ENCODE results near the gene S1PR5. TPM values are rescaled to one million over a fixed set of nuclear protein-coding genes. Genes with fewer than 3 reads are reported as not detected.
A peak's percentile ranks its signal among the peaks of the same experiment; 100 is the strongest.

Gene S1PR5
- total and polyA plus RNA-seq, 9 of the 15 experiments (the other 6 are each of a cell fraction or from before 2014, with no cell fraction given): 0.03 to 0.54 (median 0.35) TPM; not detected in 4

DNA sequence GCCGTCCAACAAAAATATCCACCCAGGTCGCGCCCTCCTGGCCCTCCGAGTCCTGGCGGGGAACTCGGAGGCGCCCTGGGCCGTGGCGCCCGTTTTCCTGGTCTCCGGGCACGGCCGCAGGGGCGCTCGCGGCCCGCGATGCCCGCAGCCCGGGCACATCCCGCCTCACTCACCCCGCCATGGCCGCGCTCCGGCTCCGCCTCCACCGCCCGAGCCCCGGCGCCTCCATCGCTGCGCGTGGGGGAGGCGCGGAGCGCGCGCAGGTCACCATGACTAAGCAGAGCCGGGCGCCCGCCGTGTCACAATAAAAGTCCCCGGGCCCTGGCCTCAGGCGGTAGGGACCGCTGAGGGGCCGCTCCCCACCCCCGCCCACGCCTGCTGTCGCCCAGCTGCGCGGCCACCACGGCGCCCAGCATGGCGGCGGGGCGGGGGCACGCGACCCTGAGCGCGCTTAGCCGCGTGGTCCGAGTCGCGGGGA lies 14.7 kb downstream of the S1PR5 start (continued):
- TF ChIP-seq UBTF (IDR thresholded peaks at IDR 0.05; ENCODE audit: borderline replicate concordance in 1 of 2, low read depth in 2 of 2, low read length in 2 of 2) (peak in 1 of 2 experiments; percentile 81; a peak in 2 of 4 replicates), GABPB1 (CRISPR knock-in tag; IDR thresholded peaks at IDR 0.05) (no peak; the same call in none of the 2 replicates), BRCA1 (IDR thresholded peaks at IDR 0.05) (no peak), BRCA1 (CRISPR knock-in tag; IDR thresholded peaks at IDR 0.05) (no peak), ZC3H11A (IDR thresholded peaks at IDR 0.05; ENCODE audit: low read depth, low read length) (no peak), ZSCAN32 (CRISPR knock-in tag; IDR thresholded peaks at IDR 0.05) (no peak), TEAD1 (CRISPR knock-in tag; IDR thresholded peaks at IDR 0.05) (0 out of 4 replicates have a peak, but pooled peaks of 1 of the 2 experiments have one; percentile 55), XRCC4 (IDR thresholded peaks at IDR 0.05; ENCODE audit: extremely low read depth, insufficient read depth, insufficient read length) (no peak), KLF6 (CRISPR knock-in tag; IDR thresholded peaks at IDR 0.05; ENCODE audit: borderline replicate concordance) (no peak), AFF4 (CRISPR knock-in tag; IDR thresholded peaks at IDR 0.05) (peak; percentile 50), ZNF740 (CRISPR knock-in tag; IDR thresholded peaks at IDR 0.05) (peak; percentile 87), ZNF740 (tag; IDR thresholded peaks at IDR 0.05) (peak in 1 of 2 experiments; percentile 77; a peak in 2 of 4 replicates), TBP (optimal IDR thresholded peaks at IDR 0.05; ENCODE audit: low read depth, low read length) (peak; percentile 94), GTF2F1 (IDR thresholded peaks at IDR 0.05; ENCODE audit: low read depth, low read length) (0 out of 2 replicates have a peak, but pooled peaks have one; percentile 33), MECOM (CRISPR knock-in tag; IDR thresholded peaks at IDR 0.05) (no peak), NFRKB (IDR thresholded peaks at IDR 0.05; ENCODE audit: low read depth) (no peak), SNRNP70 (optimal IDR thresholded peaks at IDR 0.05; ENCODE audit: low read depth, low read length) (no peak), FUS (optimal IDR thresholded peaks at IDR 0.05; ENCODE audit: low read depth, low read length) (peak; percentile 65)
- TF ChIP-seq, protein P1, sequence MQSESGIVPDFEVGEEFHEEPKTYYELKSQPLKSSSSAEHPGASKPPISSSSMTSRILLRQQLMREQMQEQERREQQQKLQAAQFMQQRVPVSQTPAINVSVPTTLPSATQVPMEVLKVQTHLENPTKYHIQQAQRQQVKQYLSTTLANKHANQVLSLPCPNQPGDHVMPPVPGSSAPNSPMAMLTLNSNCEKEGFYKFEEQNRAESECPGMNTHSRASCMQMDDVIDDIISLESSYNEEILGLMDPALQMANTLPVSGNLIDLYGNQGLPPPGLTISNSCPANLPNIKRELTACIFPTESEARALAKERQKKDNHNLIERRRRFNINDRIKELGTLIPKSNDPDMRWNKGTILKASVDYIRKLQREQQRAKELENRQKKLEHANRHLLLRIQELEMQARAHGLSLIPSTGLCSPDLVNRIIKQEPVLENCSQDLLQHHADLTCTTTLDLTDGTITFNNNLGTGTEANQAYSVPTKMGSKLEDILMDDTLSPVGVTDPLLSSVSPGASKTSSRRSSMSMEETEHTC (IDR thresholded peaks at IDR 0.05): no peak
- TF ChIP-seq, protein P2, sequence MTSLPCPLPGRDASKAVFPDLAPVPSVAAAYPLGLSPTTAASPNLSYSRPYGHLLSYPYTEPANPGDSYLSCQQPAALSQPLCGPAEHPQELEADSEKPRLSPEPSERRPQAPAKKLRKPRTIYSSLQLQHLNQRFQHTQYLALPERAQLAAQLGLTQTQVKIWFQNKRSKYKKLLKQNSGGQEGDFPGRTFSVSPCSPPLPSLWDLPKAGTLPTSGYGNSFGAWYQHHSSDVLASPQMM (CRISPR knock-in tag; IDR thresholded peaks at IDR 0.05): no peak

Data from K562 (cell line).